Loucy (cell line): ENCODE results near the gene CSE1L.

Experiments
- H2AFZ ChIP-seq: fragments of 200-600 bp; sonication (generic); 2 replicates; pipeline ENCODE4 v1.6.0; 2016; ENCODE audit warnings: antibody characterized with exemption, mild to moderate bottlenecking, low read length, moderate library complexity
- H3F3A ChIP-seq: fragments of 200-600 bp; 2 replicates; pipeline ENCODE4 v1.6.0; 2016; ENCODE audit warnings: antibody characterized with exemption, low read depth, mild to moderate bottlenecking
- H3K27me3 ChIP-seq: fragments of 200-600 bp; sonication (generic); 2 replicates; pipeline ENCODE4 v1.6.1; 2014; ENCODE audit warnings: low read length, mild to moderate bottlenecking; ENCODE audit not compliant: insufficient read depth, poor library complexity, severe bottlenecking
- H3K36me3 ChIP-seq: fragments of 200-600 bp; sonication (generic); 2 replicates; pipeline ENCODE4 v1.6.1; 2016; ENCODE audit warnings: low read length; ENCODE audit not compliant: insufficient read depth
- H3K4me1 ChIP-seq: fragments of 200-600 bp; sonication (generic); 2 replicates; pipeline ENCODE4 v1.5.1; 2014; ENCODE audit warnings: low read length, mild to moderate bottlenecking; ENCODE audit not compliant: insufficient read depth, poor library complexity, severe bottlenecking
- H3K4me2 ChIP-seq: fragments of 200-600 bp; sonication (generic); 2 replicates; pipeline ENCODE4 v1.6.0; 2014; ENCODE audit warnings: antibody characterized with exemption, low read length, low read depth, mild to moderate bottlenecking; ENCODE audit not compliant: poor library complexity, severe bottlenecking
- H3K4me3 ChIP-seq: fragments of 200-600 bp; sonication (generic); 2 replicates; pipeline ENCODE4 v1.5.1; 2014; ENCODE audit warnings: low read length, mild to moderate bottlenecking, mixed read lengths; ENCODE audit not compliant: poor library complexity, severe bottlenecking
- H3K79me2 ChIP-seq: fragments of 200-600 bp; sonication (generic); 2 replicates; pipeline ENCODE4 v1.6.1; 2014; ENCODE audit warnings: low read length; ENCODE audit not compliant: insufficient read depth
- H3K9ac ChIP-seq: fragments of 200-600 bp; sonication (generic); 2 replicates; pipeline ENCODE4 v1.6.0; 2014; ENCODE audit warnings: mild to moderate bottlenecking, low read depth, low read length, moderate library complexity; ENCODE audit not compliant: poor library complexity, severe bottlenecking
- H3K9me2 ChIP-seq: fragments of 200-600 bp; sonication (generic); replicated peaks from 2 replicates; pipeline ENCODE4 v1.6.1; 2016; ENCODE audit warnings: low read depth, low read length, mixed read lengths
- H3K9me3 ChIP-seq: fragments of 200-600 bp; sonication (generic); 2 replicates; pipeline ENCODE4 v1.6.1; 2014; ENCODE audit warnings: mild to moderate bottlenecking, antibody characterized with exemption, low read length, low read depth; ENCODE audit not compliant: insufficient read depth
- H4K20me1 ChIP-seq: fragments of 200-600 bp; sonication (generic); 2 replicates; pipeline ENCODE4 v1.6.0; 2014; ENCODE audit warnings: antibody characterized with exemption, low read length, mild to moderate bottlenecking; ENCODE audit not compliant: insufficient read depth, poor library complexity, severe bottlenecking
- EZH2phosphoT487 ChIP-seq: fragments of 200-600 bp; IDR thresholded peaks from 2 replicates; pipeline ENCODE4 v1.6.1; 2018; ENCODE audit warnings: antibody characterized with exemption, mild to moderate bottlenecking, moderate library complexity, borderline replicate concordance
- TF ChIP-seq, protein P1 (sequence below): fragments of 200-600 bp; sonication (generic); conservative IDR thresholded peaks from 2 replicates; pipeline ENCODE4 v1.5.1; 2014; ENCODE audit warnings: mild to moderate bottlenecking, antibody characterized with exemption, low read length

The CSE1L gene

DNA sequence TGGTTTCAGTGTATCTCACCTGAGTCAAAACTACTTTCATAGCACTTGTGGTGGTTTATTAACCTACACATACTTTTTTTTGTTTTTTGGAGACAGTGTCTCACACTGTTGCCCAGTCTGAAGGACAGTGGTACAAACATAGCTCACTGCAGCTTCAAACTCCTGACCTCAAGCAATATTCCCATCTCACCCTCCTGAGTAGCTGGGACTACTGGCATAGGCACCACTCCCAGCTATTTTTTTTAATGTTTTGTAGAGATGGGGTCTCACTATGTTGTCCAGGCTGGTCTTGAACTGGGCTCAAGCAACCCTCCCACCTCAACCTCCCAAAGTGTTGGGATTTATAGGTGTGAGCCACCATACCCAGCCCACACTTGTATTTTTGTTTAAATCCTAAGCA, 92.3 kb downstream of the CSE1L start:
- no peaks in the 10 kb centered on the region for H3K9me2 ChIP-seq
- H3K79me2 ChIP-seq, result 0 out of 2 replicates have a peak, but pooled peaks cover 17% of the 10 kb centered on the region
- no peaks in the 10 kb centered on the region for H3K9me3 ChIP-seq
- no peak overlapping the region for H2AFZ ChIP-seq
- H3K4me1 ChIP-seq, result no peaks in the 10 kb centered on the region
- no peaks in the 10 kb centered on the region for H3K27me3 ChIP-seq
- H3F3A ChIP-seq, result no peaks in the 10 kb centered on the region; the same call in 1 of the 2 replicates
- peaks cover 54% of the 10 kb centered on the region; the same call in 1 of the 2 replicates for H3K36me3 ChIP-seq
- H3K4me2 ChIP-seq, result no peak overlapping the region
- no peaks in the 10 kb centered on the region for H4K20me1 ChIP-seq
- no peak overlapping the region for H3K9ac ChIP-seq
- no peak overlapping the region for H3K4me3 ChIP-seq
- TF ChIP-seq, protein P1, sequence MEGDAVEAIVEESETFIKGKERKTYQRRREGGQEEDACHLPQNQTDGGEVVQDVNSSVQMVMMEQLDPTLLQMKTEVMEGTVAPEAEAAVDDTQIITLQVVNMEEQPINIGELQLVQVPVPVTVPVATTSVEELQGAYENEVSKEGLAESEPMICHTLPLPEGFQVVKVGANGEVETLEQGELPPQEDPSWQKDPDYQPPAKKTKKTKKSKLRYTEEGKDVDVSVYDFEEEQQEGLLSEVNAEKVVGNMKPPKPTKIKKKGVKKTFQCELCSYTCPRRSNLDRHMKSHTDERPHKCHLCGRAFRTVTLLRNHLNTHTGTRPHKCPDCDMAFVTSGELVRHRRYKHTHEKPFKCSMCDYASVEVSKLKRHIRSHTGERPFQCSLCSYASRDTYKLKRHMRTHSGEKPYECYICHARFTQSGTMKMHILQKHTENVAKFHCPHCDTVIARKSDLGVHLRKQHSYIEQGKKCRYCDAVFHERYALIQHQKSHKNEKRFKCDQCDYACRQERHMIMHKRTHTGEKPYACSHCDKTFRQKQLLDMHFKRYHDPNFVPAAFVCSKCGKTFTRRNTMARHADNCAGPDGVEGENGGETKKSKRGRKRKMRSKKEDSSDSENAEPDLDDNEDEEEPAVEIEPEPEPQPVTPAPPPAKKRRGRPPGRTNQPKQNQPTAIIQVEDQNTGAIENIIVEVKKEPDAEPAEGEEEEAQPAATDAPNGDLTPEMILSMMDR, result no peak
- no peak for TF ChIP-seq EZH2phosphoT487

DNA sequence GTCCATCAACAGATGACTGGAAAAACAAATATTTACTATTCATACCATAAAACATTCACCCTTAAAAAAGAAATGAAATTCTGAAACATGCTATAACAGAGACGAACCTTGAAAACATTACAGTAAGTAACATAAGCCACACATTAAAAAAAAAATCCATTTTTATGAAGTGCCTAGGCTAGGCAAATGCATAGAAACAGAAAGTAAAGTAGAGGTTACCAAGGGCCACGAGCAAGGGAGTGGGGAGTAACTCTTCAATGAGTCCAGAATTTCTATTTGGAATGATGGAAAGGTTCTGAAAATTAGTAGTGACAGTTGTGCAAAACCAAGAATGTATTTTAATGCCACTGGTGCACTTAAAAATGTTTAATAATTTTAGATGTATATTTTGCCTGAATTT, 94.3 kb downstream of the CSE1L start:
- no peaks in the 10 kb centered on the region for H3K9me2 ChIP-seq
- H3K79me2 ChIP-seq, result 0 out of 2 replicates have a peak, but pooled peaks cover 22% of the 10 kb centered on the region
- TF ChIP-seq EZH2phosphoT487, result no peak
- TF ChIP-seq, protein P1, result no peak
- H3F3A ChIP-seq, result no peaks in the 10 kb centered on the region; the same call in 1 of the 2 replicates
- no peaks in the 10 kb centered on the region for H3K4me1 ChIP-seq
- H3K27me3 ChIP-seq, result no peaks in the 10 kb centered on the region
- H3K9me3 ChIP-seq, result no peaks in the 10 kb centered on the region
- no peak overlapping the region for H2AFZ ChIP-seq
- no peak overlapping the region for H3K4me3 ChIP-seq
- no peak overlapping the region for H3K4me2 ChIP-seq
- H3K9ac ChIP-seq, result no peak overlapping the region
- peaks cover 4% of the 10 kb centered on the region for H4K20me1 ChIP-seq
- peaks cover 52% of the 10 kb centered on the region; the same call in 1 of the 2 replicates for H3K36me3 ChIP-seq

DNA sequence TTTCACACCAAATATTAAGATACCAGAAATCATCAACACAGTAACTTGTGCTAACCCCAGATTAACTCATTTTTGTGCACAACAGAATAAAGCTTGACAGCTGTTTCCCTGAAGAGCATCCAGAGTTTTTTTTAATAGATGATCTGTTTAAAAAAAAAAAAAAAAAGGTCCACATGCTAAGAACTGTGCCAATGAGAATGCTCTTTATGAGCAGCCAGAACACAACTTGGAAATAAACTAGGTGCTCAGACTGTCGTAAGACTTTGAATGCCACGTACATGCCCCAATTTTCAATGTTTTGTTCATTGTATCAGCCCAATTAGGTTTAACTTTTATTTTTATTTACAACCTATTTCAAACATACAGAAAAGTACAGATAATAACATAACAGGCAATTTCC, 94.7 kb downstream of the CSE1L start:
- H3K27me3 ChIP-seq, result no peaks in the 10 kb centered on the region
- H3K9ac ChIP-seq, result no peak overlapping the region
- no peaks in the 10 kb centered on the region for H3F3A ChIP-seq
- H3K79me2 ChIP-seq, result 0 out of 2 replicates have a peak, but pooled peaks cover 22% of the 10 kb centered on the region
- H3K4me3 ChIP-seq, result no peak overlapping the region
- H4K20me1 ChIP-seq, result peaks cover 4% of the 10 kb centered on the region
- H3K9me3 ChIP-seq, result no peaks in the 10 kb centered on the region
- TF ChIP-seq, protein P1, result no peak
- TF ChIP-seq EZH2phosphoT487, result no peak
- peaks cover 51% of the 10 kb centered on the region; the same call in 1 of the 2 replicates for H3K36me3 ChIP-seq
- no peaks in the 10 kb centered on the region for H3K4me1 ChIP-seq
- H3K9me2 ChIP-seq, result no peaks in the 10 kb centered on the region
- H2AFZ ChIP-seq, result no peak overlapping the region
- no peak overlapping the region for H3K4me2 ChIP-seq
